HG03378 (cell line): Measurements from ENCODE around the gene FOXK1.

Experiments
- ATAC-seq: cut with Tn5 transposase; IDR thresholded peaks from one replicate; pipeline ENCODE4 v1.9.1; 2021; ENCODE audit warnings: mild to moderate bottlenecking, moderate library complexity; ENCODE audit not compliant: unreplicated experiment

The FOXK1 gene

DNA sequence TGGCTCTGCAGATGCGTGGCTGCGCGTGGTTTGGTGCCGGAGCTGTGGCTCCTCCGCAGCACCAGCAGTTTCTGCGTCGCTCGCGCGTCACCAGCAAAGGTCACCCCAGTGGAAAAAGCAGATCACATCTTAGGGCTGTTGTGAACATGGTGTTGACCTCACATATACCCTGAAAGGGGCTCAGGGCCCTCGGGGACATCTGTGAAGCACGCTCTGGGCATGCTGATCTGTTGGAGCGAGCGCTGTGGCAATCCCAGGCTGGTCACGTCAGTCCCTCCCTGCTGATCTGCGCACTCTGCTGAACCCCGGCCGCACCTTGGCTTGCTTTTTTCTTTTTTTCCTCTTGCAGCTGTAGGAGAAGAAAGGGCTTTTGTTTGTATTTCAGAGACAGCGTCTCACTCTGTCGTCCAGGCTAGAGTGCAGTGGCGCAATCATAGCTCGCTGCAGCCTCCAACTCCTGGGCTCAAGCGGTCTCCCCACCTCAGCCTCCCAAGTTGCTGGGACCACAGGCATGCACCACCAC, 60.0 kb downstream of the FOXK1 start:
- no peak for ATAC-seq

DNA sequence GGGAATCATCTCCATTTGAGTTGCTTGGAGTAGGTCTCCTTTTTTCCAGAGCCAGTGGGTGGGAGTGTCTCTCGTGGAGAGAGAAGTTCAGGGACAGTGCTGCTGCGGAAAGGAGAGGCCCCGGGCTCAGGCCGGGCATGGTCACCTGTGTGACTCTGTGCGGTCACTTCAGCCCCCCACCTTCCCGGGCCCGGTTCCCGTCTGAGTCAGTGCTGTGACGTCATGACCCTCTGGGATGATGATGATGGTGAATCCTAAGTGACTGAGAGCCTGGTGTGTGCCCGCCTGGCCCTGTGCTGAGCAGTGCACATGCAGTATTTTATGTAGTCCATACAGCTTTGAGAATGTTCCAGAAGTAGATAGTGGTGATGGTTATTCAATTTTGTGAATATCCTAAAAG, 60.8 kb downstream of the FOXK1 start:
- ATAC-seq = no peak

GRCh38 chr7:4744391-4745264, 62.5 kb downstream of the FOXK1 start:
- peak; percentile 54 for ATAC-seq

DNA sequence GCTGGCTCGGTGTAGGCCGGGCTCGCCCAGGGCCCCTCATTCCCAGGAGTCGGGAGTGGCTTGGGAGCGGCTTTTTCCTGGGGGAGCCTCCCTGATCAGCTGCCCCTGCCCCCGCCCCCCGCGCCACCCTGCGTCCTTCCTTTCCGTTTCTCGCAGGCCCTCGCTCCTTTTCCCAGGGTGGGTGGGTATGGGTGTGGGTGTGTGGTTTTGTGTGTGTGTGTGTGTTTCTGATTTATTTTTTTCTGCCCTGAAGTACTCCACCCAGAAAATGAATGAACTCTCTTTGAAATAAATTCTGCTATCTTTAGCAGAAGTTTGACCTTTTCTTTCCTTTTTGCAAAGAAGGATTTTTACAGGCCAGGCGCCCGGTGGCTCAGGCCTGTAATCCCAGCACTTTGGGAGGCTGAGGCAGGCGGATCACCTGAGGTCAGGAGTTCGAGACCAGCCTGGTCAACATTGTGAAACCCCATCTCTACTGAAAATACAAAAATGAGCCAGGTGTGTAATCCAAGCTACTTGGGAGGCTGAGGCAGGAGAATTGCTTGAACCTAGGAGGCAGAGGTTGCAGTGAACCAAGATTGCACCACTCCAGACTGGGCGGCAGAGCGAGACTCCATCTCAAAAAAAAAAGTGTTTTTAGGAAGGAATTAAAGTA, 63.3 kb downstream of the FOXK1 start:
- ATAC-seq = no peak

GRCh38 chr7:4745971-4746919, 64.2 kb downstream of the FOXK1 start:
- peak; percentile 36 for ATAC-seq

DNA sequence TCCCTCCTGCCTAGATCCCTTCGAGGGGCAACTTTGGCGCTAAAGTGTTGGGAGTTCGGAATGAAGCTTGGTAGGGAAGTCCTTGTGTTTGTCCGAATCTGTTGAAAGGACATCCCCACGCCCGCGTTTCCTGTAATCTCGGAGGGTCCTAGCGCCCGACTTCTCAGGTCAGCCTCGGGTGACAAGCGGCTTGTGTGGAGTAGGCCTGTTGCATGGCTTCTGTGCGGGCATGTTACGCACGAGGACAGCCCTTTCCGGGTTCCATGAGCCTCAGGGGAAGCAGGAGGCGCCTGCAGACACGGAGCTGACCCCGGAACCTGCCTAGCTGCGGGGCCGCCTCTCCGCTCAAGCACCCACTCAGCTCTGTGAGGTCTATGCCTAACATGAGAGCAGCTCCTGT, 64.9 kb downstream of the FOXK1 start:
- ATAC-seq = no peak

- no peak for ATAC-seq
Observed at GRCh38 chr7:4747746-4748145, 65.7 kb downstream of the FOXK1 start.

- no peak for ATAC-seq
Observed at GRCh38 chr7:4748231-4748681, 66.2 kb downstream of the FOXK1 start.

DNA sequence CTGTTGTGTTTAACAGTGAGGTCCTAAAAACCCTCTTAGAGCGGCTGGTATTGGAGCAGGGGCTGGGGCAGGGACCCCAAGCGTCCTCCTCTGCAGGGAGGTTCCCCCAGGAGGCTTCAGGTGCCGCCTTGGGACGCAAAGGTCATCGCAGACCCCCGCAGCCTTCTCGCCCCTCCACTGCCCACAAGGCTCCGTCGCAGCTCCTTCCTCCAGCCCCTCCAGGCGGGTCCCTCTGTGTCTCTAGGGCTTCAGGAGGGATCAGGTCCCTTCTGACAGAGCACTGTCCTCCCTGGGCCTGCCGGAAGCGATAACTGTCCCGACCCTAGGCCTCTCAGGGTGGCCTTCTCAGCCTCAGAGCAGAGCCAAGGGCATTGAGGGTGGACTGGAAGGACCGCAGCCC, 67.3 kb downstream of the FOXK1 start:
- no peak for ATAC-seq

- no peak for ATAC-seq
Observed at GRCh38 chr7:4749798-4750197, 67.7 kb downstream of the FOXK1 start.

DNA sequence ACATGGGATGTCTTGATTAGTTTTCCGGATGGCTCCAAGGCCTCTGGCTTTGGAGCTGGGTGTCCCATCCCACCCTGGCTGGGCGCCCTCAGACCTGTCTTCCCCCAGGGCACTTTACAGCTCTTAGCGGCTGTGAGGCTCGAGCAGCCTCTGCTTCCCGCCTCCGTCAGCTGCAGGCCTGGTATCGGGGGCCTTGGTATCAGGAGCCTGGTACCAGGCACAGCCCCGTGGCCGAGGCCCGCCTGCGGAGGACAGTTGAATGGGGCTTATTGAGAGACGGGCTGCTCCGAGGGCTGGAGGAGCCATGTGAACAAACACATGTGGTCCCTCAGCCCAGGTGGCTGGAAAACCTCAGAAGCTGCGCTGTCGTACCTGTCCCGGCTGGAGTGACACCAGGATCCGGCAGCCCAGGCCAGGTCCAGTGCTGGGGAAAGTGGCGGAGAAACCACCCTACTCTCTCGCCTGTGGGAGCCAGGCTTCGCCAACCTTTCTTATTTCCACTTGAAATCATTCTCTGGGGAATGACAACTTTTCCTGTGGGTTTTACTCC, 69.4 kb downstream of the FOXK1 start:
- ATAC-seq = no peak

DNA sequence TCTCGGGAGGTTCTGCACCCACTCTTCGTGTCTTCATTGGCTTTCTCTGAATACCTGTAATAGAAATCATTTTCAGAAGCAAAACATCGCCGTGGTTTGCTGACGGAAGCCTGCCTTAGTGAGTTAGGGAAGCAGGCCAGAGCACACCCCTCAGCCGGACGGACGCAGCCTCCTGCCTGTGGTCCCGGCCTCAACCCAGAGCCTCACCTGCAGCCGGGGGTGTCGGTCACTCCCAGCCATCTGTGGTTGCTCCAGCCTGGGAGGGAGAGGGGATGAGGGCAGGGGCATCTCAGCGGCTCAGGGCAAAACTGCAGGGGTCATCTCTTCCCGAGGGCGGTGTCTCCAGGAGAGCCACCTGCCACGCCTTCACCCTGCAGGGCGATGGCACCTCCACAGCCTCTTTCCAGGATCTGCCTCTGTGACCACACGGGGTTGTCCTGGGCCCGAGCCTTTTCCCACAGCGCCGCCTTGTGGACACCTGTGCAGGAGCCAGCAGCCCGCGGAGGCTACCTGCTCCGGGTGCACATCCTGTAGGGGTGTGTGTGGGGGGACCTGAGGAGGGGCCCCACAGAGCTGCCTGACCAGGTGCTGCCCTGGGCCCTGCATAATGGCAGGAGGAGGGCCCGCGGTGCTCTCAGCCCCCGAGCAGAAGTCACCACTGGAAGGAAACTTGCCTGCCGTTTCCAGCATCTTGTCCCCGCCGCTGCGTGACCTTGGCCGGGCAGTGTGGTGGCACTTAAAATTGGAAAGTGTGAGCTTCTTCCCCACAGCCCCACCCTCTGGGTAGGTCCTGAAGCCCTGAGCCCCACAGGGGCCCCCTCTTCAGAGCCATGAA, 71.7 kb downstream of the FOXK1 start:
- ATAC-seq = peak; percentile 69

- ATAC-seq = no peak
Observed at GRCh38 chr7:4754433-4755010, 72.4 kb downstream of the FOXK1 start.

DNA sequence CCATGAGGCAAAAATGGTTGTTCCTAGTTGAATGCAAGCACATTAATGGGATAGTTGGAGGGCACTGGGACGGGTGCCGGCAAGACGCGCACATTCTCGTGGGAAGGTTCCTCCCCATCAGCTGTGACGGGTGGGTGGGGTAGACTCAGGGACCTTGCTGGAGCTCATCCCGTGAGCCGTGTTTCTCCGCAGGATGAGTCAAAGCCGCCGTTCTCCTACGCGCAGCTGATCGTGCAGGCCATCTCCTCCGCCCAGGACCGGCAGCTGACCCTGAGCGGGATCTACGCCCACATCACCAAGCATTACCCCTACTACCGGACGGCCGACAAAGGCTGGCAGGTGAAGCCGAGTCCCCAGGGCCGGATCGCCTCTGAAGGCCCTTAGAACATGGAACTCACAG, 73.0 kb downstream of the FOXK1 start:
- no peak for ATAC-seq

DNA sequence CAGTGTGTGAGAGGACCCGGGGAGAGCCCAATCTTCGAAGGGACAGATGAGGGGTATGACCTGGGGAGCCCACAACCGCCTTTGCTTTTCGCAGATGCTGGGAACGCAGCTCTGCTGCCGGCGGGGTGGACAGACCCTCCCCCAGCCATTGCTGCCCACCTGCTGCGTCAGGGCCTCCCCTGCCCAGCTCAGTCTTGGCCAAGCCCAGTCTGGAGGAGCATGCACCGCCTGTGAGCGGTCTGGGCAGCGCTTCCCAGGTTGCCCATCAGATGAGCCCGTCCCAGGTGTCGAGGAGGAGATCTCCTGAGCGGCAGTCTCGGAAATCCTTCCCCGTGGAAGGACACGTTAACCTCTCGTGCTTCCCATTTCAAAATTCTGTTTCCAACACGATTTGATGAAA, 76.0 kb downstream of the FOXK1 start:
- ATAC-seq = no peak

GRCh38 chr7:4758791-4759190, 76.7 kb downstream of the FOXK1 start:
- ATAC-seq = no peak

DNA sequence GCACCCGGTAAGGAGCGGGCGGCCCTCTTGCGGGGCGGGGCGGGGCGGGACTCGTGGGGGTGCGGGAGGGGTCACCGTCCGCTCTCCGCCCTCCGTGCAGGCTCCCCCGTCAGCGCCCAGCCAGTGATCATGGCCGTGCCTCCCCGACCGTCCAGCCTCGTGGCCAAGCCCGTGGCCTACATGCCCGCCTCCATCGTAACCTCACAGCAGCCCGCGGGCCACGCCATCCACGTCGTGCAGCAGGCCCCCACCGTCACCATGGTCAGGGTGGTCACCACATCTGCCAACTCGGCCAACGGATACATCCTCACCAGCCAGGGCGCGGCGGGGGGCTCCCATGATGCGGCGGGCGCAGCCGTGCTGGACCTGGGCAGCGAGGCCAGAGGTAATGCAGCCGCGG, 77.1 kb downstream of the FOXK1 start:
- no peak for ATAC-seq

DNA sequence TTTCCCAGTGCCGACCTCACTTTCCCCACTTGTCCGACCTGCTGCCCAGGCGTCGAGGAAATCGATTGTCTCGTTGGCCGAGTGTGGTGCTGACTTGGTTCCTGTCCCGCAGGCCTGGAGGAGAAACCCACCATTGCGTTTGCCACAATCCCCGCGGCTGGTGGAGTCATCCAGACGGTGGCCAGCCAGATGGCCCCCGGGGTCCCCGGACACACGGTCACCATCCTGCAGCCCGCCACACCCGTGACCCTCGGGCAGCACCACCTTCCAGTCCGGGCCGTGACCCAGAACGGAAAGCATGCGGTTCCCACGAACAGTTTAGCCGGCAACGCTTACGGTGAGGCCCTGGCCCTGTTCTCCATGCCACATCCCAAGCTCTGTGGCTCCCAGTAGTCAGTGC, 78.9 kb downstream of the FOXK1 start:
- no peak for ATAC-seq
